OCI-LY3 (cell line): Measurements from ENCODE around the gene HSPA8.

Source experiments
- H2AFZ ChIP-seq: fragments of 200-600, 300-600 bp; shearing (Covaris generic); 2 replicates; pipeline ENCODE4 v1.6.0; 2014; ENCODE audit warnings: antibody characterized with exemption, low read depth, low read length
- H3K27ac ChIP-seq: fragments of 200-600, 300-600 bp; sonication (generic); 2 replicates; pipeline ENCODE4 v1.5.1; 2014; ENCODE audit warnings: mild to moderate bottlenecking, low read length, moderate library complexity, mixed read lengths
- H3K27me3 ChIP-seq: fragments of 200-600, 300-600 bp; sonication (generic); 2 replicates; pipeline ENCODE4 v1.6.1; 2014; ENCODE audit warnings: low read depth, low read length, mixed read lengths
- H3K36me3 ChIP-seq: fragments of 200-600, 300-600 bp; sonication (generic); replicated peaks from 2 replicates; pipeline ENCODE3; 2014; ENCODE audit warnings: low read depth, low read length, mixed read lengths
- H3K4me1 ChIP-seq: fragments of 300-600, 200-600 bp; sonication (generic); 2 replicates; pipeline ENCODE4 v1.6.1; 2014; ENCODE audit warnings: low read length, mixed read lengths
- H3K4me2 ChIP-seq: fragments of 200-600, 300-600 bp; sonication (generic); 2 replicates; pipeline ENCODE4 v1.6.1; 2014; ENCODE audit warnings: low read length, mixed read lengths
- H3K4me3 ChIP-seq: fragments of 300-600, 200-600 bp; sonication (generic); 2 replicates; pipeline ENCODE4 v1.5.1; 2014; ENCODE audit warnings: antibody characterized with exemption, mild to moderate bottlenecking, low read length, moderate library complexity
- H3K79me2 ChIP-seq: fragments of 300-600, 200-600 bp; shearing (Covaris generic); 2 replicates; pipeline ENCODE4 v1.6.1; 2014; ENCODE audit warnings: mild to moderate bottlenecking, low read length, mixed read lengths
- H3K9ac ChIP-seq: fragments of 300-600, 200-600 bp; shearing (Covaris generic); 2 replicates; pipeline ENCODE4 v1.6.0; 2014; ENCODE audit warnings: mild to moderate bottlenecking, low read length, moderate library complexity
- H3K9me3 ChIP-seq: fragments of 200-600, 300-600 bp; shearing (Covaris generic); 2 replicates; pipeline ENCODE4 v1.6.1; 2014; ENCODE audit warnings: low read length, mixed read lengths; ENCODE audit not compliant: insufficient read depth
- H4K20me1 ChIP-seq: fragments of 200-600, 300-600 bp; sonication (generic); 2 replicates; pipeline ENCODE4 v1.6.1; 2016; ENCODE audit warnings: low read length, mixed read lengths; ENCODE audit not compliant: insufficient read depth
- EZH2phosphoT487 ChIP-seq: fragments of 200-600 bp; shearing (Covaris generic); IDR thresholded peaks from 2 replicates; pipeline ENCODE4 v1.6.1; 2018; ENCODE audit warnings: antibody characterized with exemption, mixed run types, low read depth
- TF ChIP-seq, protein P1 (sequence below): fragments of 200-600, 300-600 bp; sonication (generic); IDR thresholded peaks from 2 replicates; pipeline ENCODE4 v1.5.1; 2014; ENCODE audit warnings: antibody characterized with exemption, low read length, low read depth

HSPA8 gene

DNA sequence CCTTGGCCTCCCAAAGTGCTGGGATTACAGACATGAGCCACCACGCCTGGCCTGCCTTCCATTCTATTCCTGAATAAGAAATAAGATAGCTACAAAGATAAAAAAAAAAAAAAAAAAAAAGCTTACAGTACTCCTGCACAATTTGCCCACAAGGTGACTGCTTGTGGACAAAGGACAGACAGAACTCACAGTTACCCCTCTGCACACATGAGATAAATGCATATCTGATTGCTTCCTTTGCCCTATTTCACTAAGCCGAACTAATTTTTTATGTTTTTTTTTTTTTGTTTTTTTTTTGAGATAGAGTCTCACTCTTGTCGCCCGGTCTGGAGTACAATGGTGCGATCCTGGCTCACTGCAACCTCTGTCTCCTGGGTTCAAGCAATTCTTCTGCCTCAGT is 23.6 kb upstream of the HSPA8 start:
- Histone ChIP-seq H3K4me1 (no peaks in the 10 kb centered on the region), H2AFZ (no peak overlapping the region), H3K9ac (no peak overlapping the region), H3K4me2 (no peak overlapping the region), H3K27ac (no peak overlapping the region), H3K9me3 (no peaks in the 10 kb centered on the region), H3K79me2 (no peaks in the 10 kb centered on the region), H3K4me3 (no peak overlapping the region), H4K20me1 (no peaks in the 10 kb centered on the region), H3K36me3 (no peaks in the 10 kb centered on the region), H3K27me3 (peaks cover 10% of the 10 kb centered on the region; the same call in 1 of the 2 replicates)
- TF ChIP-seq, protein P1, sequence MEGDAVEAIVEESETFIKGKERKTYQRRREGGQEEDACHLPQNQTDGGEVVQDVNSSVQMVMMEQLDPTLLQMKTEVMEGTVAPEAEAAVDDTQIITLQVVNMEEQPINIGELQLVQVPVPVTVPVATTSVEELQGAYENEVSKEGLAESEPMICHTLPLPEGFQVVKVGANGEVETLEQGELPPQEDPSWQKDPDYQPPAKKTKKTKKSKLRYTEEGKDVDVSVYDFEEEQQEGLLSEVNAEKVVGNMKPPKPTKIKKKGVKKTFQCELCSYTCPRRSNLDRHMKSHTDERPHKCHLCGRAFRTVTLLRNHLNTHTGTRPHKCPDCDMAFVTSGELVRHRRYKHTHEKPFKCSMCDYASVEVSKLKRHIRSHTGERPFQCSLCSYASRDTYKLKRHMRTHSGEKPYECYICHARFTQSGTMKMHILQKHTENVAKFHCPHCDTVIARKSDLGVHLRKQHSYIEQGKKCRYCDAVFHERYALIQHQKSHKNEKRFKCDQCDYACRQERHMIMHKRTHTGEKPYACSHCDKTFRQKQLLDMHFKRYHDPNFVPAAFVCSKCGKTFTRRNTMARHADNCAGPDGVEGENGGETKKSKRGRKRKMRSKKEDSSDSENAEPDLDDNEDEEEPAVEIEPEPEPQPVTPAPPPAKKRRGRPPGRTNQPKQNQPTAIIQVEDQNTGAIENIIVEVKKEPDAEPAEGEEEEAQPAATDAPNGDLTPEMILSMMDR = no peak
- no peak for TF ChIP-seq EZH2phosphoT487

DNA sequence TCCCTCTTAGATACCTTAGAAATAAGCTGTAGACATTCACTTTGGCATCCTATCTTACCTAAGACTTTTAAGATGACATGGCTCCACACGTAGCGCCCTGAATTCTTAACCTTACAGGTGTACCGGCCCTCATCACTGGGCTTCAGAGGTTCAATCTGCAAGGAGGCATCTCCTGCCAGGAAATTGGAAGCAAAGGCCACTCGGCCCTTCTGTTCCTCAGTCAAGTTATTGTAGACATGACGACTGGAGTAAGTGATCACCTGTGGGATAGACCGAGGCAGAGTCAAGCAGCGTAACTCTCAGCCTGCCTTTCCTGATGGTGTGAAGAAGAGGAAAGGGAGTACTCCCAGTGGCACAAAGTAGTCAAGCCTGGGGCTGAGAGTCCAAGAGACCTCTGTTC is 22.5 kb upstream of the HSPA8 start:
- Histone ChIP-seq H3K4me3 (no peak overlapping the region), H3K79me2 (no peaks in the 10 kb centered on the region), H3K9me3 (no peaks in the 10 kb centered on the region), H3K4me1 (no peaks in the 10 kb centered on the region), H4K20me1 (no peaks in the 10 kb centered on the region), H2AFZ (no peak overlapping the region), H3K4me2 (no peak overlapping the region), H3K36me3 (no peaks in the 10 kb centered on the region), H3K27ac (no peak overlapping the region), H3K9ac (no peak overlapping the region), H3K27me3 (peaks cover 10% of the 10 kb centered on the region; the same call in 1 of the 2 replicates)
- TF ChIP-seq, protein P1 = no peak
- TF ChIP-seq EZH2phosphoT487 = no peak

DNA sequence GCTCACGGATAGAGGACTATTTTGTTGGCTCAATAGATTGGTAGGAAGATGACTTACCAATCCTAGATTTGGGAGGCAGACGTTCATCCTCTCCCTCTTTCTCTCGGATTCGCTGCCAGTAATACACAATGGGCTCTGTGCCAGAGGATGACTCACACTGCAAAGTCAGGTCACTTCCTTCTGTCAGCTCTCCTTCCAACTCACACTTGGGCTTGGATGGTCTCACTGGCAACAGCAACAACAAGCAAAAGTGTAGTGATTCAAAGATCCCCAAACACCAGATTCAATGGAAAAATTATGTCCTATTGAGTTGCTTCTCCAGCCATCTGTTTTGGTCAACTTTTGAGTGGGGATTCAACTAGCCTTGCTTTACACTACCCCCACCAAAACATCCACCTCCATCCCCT is 21.7 kb upstream of the HSPA8 start:
- Histone ChIP-seq H3K4me3 (no peak overlapping the region), H3K4me1 (no peaks in the 10 kb centered on the region), H3K9ac (no peak overlapping the region), H3K79me2 (no peaks in the 10 kb centered on the region), H3K9me3 (no peaks in the 10 kb centered on the region), H2AFZ (no peak overlapping the region), H4K20me1 (no peaks in the 10 kb centered on the region), H3K4me2 (no peak overlapping the region), H3K27me3 (peaks cover 10% of the 10 kb centered on the region; the same call in 1 of the 2 replicates), H3K27ac (no peak overlapping the region), H3K36me3 (no peaks in the 10 kb centered on the region)
- no peak for TF ChIP-seq EZH2phosphoT487
- TF ChIP-seq, protein P1 = no peak

DNA sequence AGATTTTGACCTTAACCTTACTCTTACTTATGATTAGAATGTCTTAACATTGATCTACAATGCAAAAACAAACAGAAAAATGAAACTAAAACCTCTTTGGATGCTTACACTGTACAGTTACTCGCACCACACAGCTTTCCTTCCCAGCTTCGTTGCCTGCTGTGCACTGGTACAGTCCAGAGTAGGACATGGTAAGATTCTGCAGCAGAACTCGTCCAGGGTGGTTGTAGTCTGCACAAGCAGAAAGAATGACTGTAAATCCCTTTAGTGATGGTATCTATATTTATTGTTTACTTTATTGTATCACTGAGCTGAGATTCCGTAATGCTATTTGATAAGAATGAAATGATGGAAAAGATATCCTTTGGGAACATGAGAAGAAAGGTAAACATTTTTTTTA is 21.0 kb upstream of the HSPA8 start:
- Histone ChIP-seq H3K9ac (no peak overlapping the region), H3K79me2 (no peaks in the 10 kb centered on the region), H3K4me2 (no peak overlapping the region), H3K4me1 (no peaks in the 10 kb centered on the region), H3K9me3 (no peaks in the 10 kb centered on the region), H3K4me3 (no peak overlapping the region), H3K36me3 (no peaks in the 10 kb centered on the region), H4K20me1 (no peaks in the 10 kb centered on the region), H3K27ac (no peak overlapping the region), H2AFZ (no peak overlapping the region), H3K27me3 (peaks cover 10% of the 10 kb centered on the region; the same call in 1 of the 2 replicates)
- TF ChIP-seq, protein P1 = no peak
- TF ChIP-seq EZH2phosphoT487 = no peak
